ENCODE data around the gene TBX2. TPM values are rescaled to one million over a fixed set of nuclear protein-coding genes. Genes with fewer than 3 reads are reported as not detected.
A peak's percentile ranks its signal among the peaks of the same experiment; 100 is the strongest.
"Not testable (repeated sequence)": the region's sequence is repeated elsewhere in the genome, so short reads cannot be mapped to it uniquely, and the experiment has no call there.

The TBX2 gene
- total and polyA plus RNA-seq, 9 donors: 8.9 to 20.4 (median 10.8) TPM

- Histone ChIP-seq H3K27me3 (ENCODE audit: control insufficient read depth, insufficient read depth, low read length) (peaks cover 13% of the 10 kb centered on the region), H3K36me3 (ENCODE audit: control insufficient read depth, insufficient read depth, low read length) (no peaks in the 10 kb centered on the region), H3K9me3 (replicated peaks; ENCODE audit: control insufficient read depth, low read depth, low read length) (no peaks in the 10 kb centered on the region), H3K4me3 (ENCODE audit: low read length) (no peak overlapping the region), H3K27ac (ENCODE audit: low read length) (no peak overlapping the region), H3K4me1 (ENCODE audit: control insufficient read depth, insufficient read depth, low read length) (peaks cover 22% of the 10 kb centered on the region)
- DNase-seq: no peak
- WGBS (ENCODE audit: insufficient coverage): no CpG with 5 or more reads among the region's 5 CpGs
Observed at GRCh38 chr17:61422116-61422799, 22.6 kb downstream of the TBX2 start.

GRCh38 chr17:61422869-61423268 lies 23.2 kb downstream of the TBX2 start:
- Histone ChIP-seq H3K27me3 (ENCODE audit: control insufficient read depth, insufficient read depth, low read length) (peaks cover 13% of the 10 kb centered on the region), H3K4me1 (ENCODE audit: control insufficient read depth, insufficient read depth, low read length) (peaks cover 20% of the 10 kb centered on the region), H3K36me3 (ENCODE audit: control insufficient read depth, insufficient read depth, low read length) (no peaks in the 10 kb centered on the region), H3K9me3 (replicated peaks; ENCODE audit: control insufficient read depth, low read depth, low read length) (no peaks in the 10 kb centered on the region), H3K4me3 (ENCODE audit: low read length) (no peak overlapping the region), H3K27ac (ENCODE audit: low read length) (no peak overlapping the region)
- WGBS (ENCODE audit: insufficient coverage): no CpG with 5 or more reads among the region's 2 CpGs
- no peak for DNase-seq

- Histone ChIP-seq H3K4me3 (ENCODE audit: low read length) (no peak overlapping the region), H3K4me1 (ENCODE audit: control insufficient read depth, insufficient read depth, low read length) (peaks cover 20% of the 10 kb centered on the region), H3K36me3 (ENCODE audit: control insufficient read depth, insufficient read depth, low read length) (no peaks in the 10 kb centered on the region), H3K27me3 (ENCODE audit: control insufficient read depth, insufficient read depth, low read length) (peaks cover 11% of the 10 kb centered on the region), H3K9me3 (replicated peaks; ENCODE audit: control insufficient read depth, low read depth, low read length) (no peaks in the 10 kb centered on the region), H3K27ac (ENCODE audit: low read length) (no peak overlapping the region)
- no peak for DNase-seq
- WGBS (ENCODE audit: insufficient coverage): 59% methylated on average over 4 of the region's 10 CpGs
Observed at GRCh38 chr17:61423967-61424649, 24.5 kb downstream of the TBX2 start.

- H3K4me3 ChIP-seq (ENCODE audit: low read length): no peak overlapping the region
Observed at GRCh38 chr17:61425682-61426481, 26.2 kb downstream of the TBX2 start.

GRCh38 chr17:61426482-61427304 lies 27.1 kb downstream of the TBX2 start:
- 94% methylated on average over 2 of the region's 10 CpGs for WGBS (ENCODE audit: insufficient coverage)
- Histone ChIP-seq H3K27ac (ENCODE audit: low read length) (no peak overlapping the region), H3K36me3 (ENCODE audit: control insufficient read depth, insufficient read depth, low read length) (no peaks in the 10 kb centered on the region), H3K9me3 (replicated peaks; ENCODE audit: control insufficient read depth, low read depth, low read length) (no peaks in the 10 kb centered on the region), H3K27me3 (ENCODE audit: control insufficient read depth, insufficient read depth, low read length) (peaks cover 4% of the 10 kb centered on the region), H3K4me3 (ENCODE audit: low read length) (no peak overlapping the region), H3K4me1 (ENCODE audit: control insufficient read depth, insufficient read depth, low read length) (peaks cover 9% of the 10 kb centered on the region)
- DNase-seq: no peak

More at GRCh38 chr17:61425682-61426481, 26.2 kb downstream of the TBX2 start:
- H3K27me3 ChIP-seq (ENCODE audit: control insufficient read depth, insufficient read depth, low read length): peaks cover 4% of the 10 kb centered on the region
- no peaks in the 10 kb centered on the region for H3K9me3 ChIP-seq (replicated peaks; ENCODE audit: control insufficient read depth, low read depth, low read length)
- 50% methylated on average over 10 of the region's 11 CpGs for WGBS (ENCODE audit: insufficient coverage)
- peaks cover 9% of the 10 kb centered on the region for H3K4me1 ChIP-seq (ENCODE audit: control insufficient read depth, insufficient read depth, low read length)
- peak; percentile 22 for DNase-seq
- H3K36me3 ChIP-seq (ENCODE audit: control insufficient read depth, insufficient read depth, low read length): no peaks in the 10 kb centered on the region
- no peak overlapping the region for H3K27ac ChIP-seq (ENCODE audit: low read length)

- H3K9me3 ChIP-seq (replicated peaks; ENCODE audit: control insufficient read depth, low read depth, low read length): no peaks in the 10 kb centered on the region
- no peak overlapping the region for H3K4me3 ChIP-seq (ENCODE audit: low read length)
- H3K27ac ChIP-seq (ENCODE audit: low read length): no peak overlapping the region
- no peaks in the 10 kb centered on the region for H3K36me3 ChIP-seq (ENCODE audit: control insufficient read depth, insufficient read depth, low read length)
- peaks cover 1% of the 10 kb centered on the region for H3K27me3 ChIP-seq (ENCODE audit: control insufficient read depth, insufficient read depth, low read length)
- peaks cover 9% of the 10 kb centered on the region for H3K4me1 ChIP-seq (ENCODE audit: control insufficient read depth, insufficient read depth, low read length)
- DNase-seq: no peak
Observed at GRCh38 chr17:61427567-61427966, 27.9 kb downstream of the TBX2 start.

- H3K9me3 ChIP-seq (replicated peaks; ENCODE audit: control insufficient read depth, low read depth, low read length): no peaks in the 10 kb centered on the region
- WGBS (ENCODE audit: insufficient coverage): no CpG with 5 or more reads among the region's 1 CpG
- no peak overlapping the region for H3K4me3 ChIP-seq (ENCODE audit: low read length)
- no peaks in the 10 kb centered on the region for H3K36me3 ChIP-seq (ENCODE audit: control insufficient read depth, insufficient read depth, low read length)
- DNase-seq: no peak
- H3K4me1 ChIP-seq (ENCODE audit: control insufficient read depth, insufficient read depth, low read length): peaks cover 9% of the 10 kb centered on the region
- H3K27me3 ChIP-seq (ENCODE audit: control insufficient read depth, insufficient read depth, low read length): no peaks in the 10 kb centered on the region
- H3K27ac ChIP-seq (ENCODE audit: low read length): no peak overlapping the region
Observed at GRCh38 chr17:61429274-61429673, 29.6 kb downstream of the TBX2 start.

GRCh38 chr17:61429831-61430230 lies 30.2 kb downstream of the TBX2 start:
- H3K27ac ChIP-seq (ENCODE audit: low read length); H3K27me3 ChIP-seq (ENCODE audit: control insufficient read depth, insufficient read depth, low read length); H3K9me3 ChIP-seq (replicated peaks; ENCODE audit: control insufficient read depth, low read depth, low read length); DNase-seq; H3K4me3 ChIP-seq (ENCODE audit: low read length); H3K36me3 ChIP-seq (ENCODE audit: control insufficient read depth, insufficient read depth, low read length); H3K4me1 ChIP-seq (ENCODE audit: control insufficient read depth, insufficient read depth, low read length): not testable (repeated sequence)
- WGBS (ENCODE audit: insufficient coverage): no CpG with 5 or more reads among the region's 6 CpGs

GRCh38 chr17:61431594-61432311 lies 32.1 kb downstream of the TBX2 start:
- Histone ChIP-seq H3K27me3 (ENCODE audit: control insufficient read depth, insufficient read depth, low read length) (no peaks in the 10 kb centered on the region), H3K4me1 (ENCODE audit: control insufficient read depth, insufficient read depth, low read length) (no peaks in the 10 kb centered on the region), H3K9me3 (replicated peaks; ENCODE audit: control insufficient read depth, low read depth, low read length) (peaks cover 3% of the 10 kb centered on the region), H3K4me3 (ENCODE audit: low read length) (no peak overlapping the region), H3K27ac (ENCODE audit: low read length) (no peak overlapping the region), H3K36me3 (ENCODE audit: control insufficient read depth, insufficient read depth, low read length) (no peaks in the 10 kb centered on the region)
- DNase-seq: no peak
- 64% methylated on average over 3 of the region's 4 CpGs for WGBS (ENCODE audit: insufficient coverage)
